Activated CD8-positive, alpha-beta memory T cell treated with anti-CD3 and anti-CD28 coated beads, Interleukin-2, amount 50 U/mL, for 1 hour (primary cell): ENCODE data around the gene KRT4.
"Not testable (repeated sequence)": the region's sequence is repeated elsewhere in the genome, so short reads cannot be mapped to it uniquely, and the experiment has no call there.

Experiments
- DNase-seq: peaks from one replicate; pipeline ENCODE4 v3.0.0-alpha.2; 2020; ENCODE audit errors: extremely low read depth

Gene KRT4

GRCh38 chr12:52813885-52814709 is at the start of gene KRT4:
KRT4 (minus strand) TSS chr12:52814116; CDS start chr12:52814058, 58 bp downstream.
- DNase-seq, result no peak

- DNase-seq, result no peak
Measured at GRCh38 chr12:52862023-52862422, 48.1 kb upstream of the KRT4 start.

GRCh38 chr12:52861511-52861910 is 47.6 kb upstream of the KRT4 start:
- no peak for DNase-seq

- DNase-seq, result no peak
Measured at GRCh38 chr12:52860102-52860823, 46.3 kb upstream of the KRT4 start.

GRCh38 chr12:52857500-52857899 is 43.6 kb upstream of the KRT4 start:
- no peak for DNase-seq

GRCh38 chr12:52856787-52857186 is 42.9 kb upstream of the KRT4 start:
- no peak for DNase-seq

GRCh38 chr12:52856077-52856476 is 42.2 kb upstream of the KRT4 start:
- not testable (repeated sequence) for DNase-seq

- no peak for DNase-seq
Measured at GRCh38 chr12:52851787-52852186, 37.9 kb upstream of the KRT4 start.

- no peak for DNase-seq
Measured at GRCh38 chr12:52850681-52851080, 36.8 kb upstream of the KRT4 start.

- no peak for DNase-seq
Measured at GRCh38 chr12:52849511-52849910, 35.6 kb upstream of the KRT4 start.

GRCh38 chr12:52848661-52849255 is 34.8 kb upstream of the KRT4 start, which contains the start of gene KRT78:
KRT78 (minus strand) TSS chr12:52848994; CDS start chr12:52848930, 64 bp downstream.
- no peak for DNase-seq

GRCh38 chr12:52847335-52848102 is 33.6 kb upstream of the KRT4 start:
- no peak for DNase-seq

GRCh38 chr12:52846356-52846970 is 32.5 kb upstream of the KRT4 start:
- DNase-seq, result no peak

GRCh38 chr12:52845946-52846345 is 32.0 kb upstream of the KRT4 start:
- no peak for DNase-seq

- DNase-seq, result no peak
Measured at GRCh38 chr12:52844386-52844785, 30.5 kb upstream of the KRT4 start.

GRCh38 chr12:52839436-52840105 is 25.7 kb upstream of the KRT4 start:
- no peak for DNase-seq

- DNase-seq, result no peak
Measured at GRCh38 chr12:52838609-52839435, 24.9 kb upstream of the KRT4 start.

GRCh38 chr12:52837781-52838608 is 24.1 kb upstream of the KRT4 start:
- no peak for DNase-seq

GRCh38 chr12:52837413-52837741 is 23.5 kb upstream of the KRT4 start:
- DNase-seq, result no peak
